Diencephalon (tissue), 1 donor: ENCODE data around the gene HPCAL4. TPM values are rescaled to one million over a fixed set of nuclear protein-coding genes. Genes with fewer than 3 reads are reported as not detected.

Source experiments
- small RNA-seq: library from RNA; depleted of rRNA; stranded (forward); fragments of <200 nt; gene quantifications from one replicate; pipeline ENCODE3, GENCODE V24; 2014
- total RNA-seq: library from RNA; depleted of rRNA; stranded (reverse); fragments of >200 nt; gene quantifications from one replicate; pipeline ENCODE4 v1.2.3, GENCODE V29; 2014

HPCAL4 gene
- 195 TPM for total RNA-seq

DNA sequence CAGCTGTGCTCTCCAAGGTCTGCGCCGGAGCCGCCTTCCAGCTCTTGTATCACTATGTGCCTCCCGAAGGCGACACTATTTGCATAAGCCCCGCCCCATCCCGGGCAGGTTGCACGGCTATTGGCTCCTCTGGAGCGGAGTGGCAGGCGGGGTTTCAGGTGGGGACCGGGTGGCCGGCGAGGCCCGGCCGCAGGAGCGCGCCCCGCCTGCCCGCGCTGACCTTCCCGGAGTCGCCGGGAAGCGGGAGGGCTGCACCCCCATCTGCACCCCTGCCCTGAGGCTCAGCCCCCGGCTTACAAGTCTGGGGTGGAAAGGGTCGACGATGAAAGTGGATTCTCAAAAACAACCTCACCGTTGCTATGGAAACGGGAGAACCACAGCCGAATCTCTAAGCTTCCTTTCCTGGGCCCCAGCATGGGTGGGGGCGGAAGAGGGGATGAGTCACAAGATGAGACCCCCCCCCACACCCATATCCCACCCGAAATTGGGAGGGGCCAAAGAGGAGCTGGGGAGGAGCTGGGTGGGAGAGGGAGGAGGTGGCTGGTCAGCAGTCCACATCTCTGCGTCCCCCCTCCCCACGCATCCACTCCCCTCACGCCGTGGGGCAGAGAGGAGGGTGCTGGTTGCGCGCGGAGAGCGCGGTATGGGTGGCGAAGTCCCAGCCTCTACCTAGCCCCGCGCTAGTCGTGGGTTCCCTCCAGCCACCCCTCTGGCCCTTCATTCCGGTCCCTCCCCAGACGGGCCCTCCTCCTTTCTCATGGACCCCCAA is at the start of gene HPCAL4:
Gene HPCAL4, minus strand, starts transcription at position 51 of the 769 bp plus-strand sequence. CDS start 6,830 bp downstream, outside the sequence.

DNA sequence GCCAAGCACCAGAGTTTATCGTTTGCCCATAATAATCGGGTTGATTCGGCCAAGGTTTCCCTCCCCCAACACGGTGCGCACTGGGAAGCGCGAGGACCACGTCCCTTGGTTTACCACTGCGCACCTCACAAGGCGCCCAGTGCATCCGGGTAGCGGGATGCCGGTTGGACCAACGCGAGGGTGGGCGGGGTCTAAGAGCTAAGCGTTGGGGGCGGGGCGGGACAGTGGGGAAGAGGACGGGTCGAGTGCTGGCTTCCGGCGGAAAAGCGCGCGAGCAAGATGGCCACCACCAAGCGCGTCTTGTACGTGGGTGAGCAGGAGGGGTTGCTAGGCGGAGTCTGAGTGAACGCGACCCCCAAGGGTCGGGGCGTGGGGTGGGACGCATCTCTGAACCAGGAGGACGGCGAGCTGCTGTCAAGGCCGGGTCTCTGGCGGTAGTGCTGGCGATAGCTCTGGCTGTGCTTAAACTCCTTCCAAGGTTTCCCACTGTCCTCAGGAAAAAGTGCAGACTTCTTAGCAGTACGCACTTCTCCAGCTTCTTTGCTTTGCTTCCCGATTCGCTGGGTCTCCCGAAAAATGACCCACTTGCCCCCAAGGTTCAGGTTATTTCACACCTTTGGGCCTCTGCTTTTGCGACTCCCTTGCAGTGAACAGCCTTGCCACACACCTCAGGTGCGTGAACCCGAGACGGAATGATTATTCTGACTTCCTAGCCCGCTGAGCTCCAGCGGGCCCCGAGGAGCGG is 47.6 kb upstream of the HPCAL4 start, which contains the start of gene PPIE:
Gene PPIE, plus strand, starts transcription at position 261 of the 745 bp plus-strand sequence. Its CDS starts 19 bp downstream, at position 280.

DNA sequence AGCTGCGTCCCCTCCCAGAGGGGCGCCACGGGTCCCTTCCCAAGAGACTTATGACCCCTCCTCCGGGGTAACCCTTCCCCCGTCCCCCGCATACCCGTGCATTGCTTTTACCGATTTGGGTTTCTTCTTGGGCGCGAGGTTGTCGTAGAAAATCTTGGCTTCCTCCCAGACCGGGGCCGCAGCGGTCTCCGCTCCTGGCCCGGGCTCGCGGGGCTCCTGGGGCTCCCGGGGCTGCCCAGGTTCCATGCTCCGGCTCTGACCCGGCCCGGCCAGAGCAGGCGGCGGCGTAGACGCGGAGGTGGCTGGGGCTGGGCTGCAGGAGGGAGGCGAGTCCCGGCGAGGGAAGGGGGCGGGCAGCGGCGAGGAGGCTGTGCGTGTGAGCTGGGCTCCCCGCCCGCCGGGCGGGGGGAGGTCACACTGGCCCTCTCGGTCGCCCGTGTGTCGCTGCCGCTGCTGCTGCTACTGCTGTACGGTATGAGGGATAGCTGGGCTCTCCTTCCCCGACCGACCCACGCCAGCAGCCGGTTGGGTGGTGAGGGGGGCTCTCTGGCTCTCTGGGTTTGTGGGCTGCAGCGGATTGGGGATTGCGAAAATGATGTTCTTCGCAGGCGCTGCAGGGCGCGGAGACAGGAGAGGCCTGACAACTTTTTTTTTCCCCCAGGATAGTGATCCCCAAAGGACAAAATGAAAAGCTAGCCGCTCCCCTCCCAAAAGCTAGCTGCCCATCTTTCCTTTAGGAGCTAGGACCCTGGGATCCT is 19.3 kb downstream of the HPCAL4 start, which contains the start of gene NT5C1A:
Gene NT5C1A, minus strand, starts transcription at position 315 of the 758 bp plus-strand sequence. Its CDS starts 69 bp downstream, at position 246.

GRCh38 chr1:39639305-39640130 is 51.7 kb downstream of the HPCAL4 start, which contains the start of gene HEYL:
HEYL (minus strand) TSS chr1:39639643; CDS start chr1:39639625, 18 bp downstream.

Small RNA genes lying within 50 kb of the gene (small RNA-seq; reads per million reads assigned to genes)
- gene RNU7-121P = not detected

Other genes starting within 250 kb of the HPCAL4 start
- gene BMP8A, start 199.8 kb downstream of the HPCAL4 start, total RNA-seq = 1.2 TPM
- 104 TPM for gene PABPC4, start 114.6 kb downstream of the HPCAL4 start, total RNA-seq
- gene HEYL, start 51.8 kb downstream of the HPCAL4 start, total RNA-seq = 1.4 TPM
- 2.3 TPM for gene NT5C1A, start 19.3 kb downstream of the HPCAL4 start, total RNA-seq
- gene PPIE, start 47.4 kb upstream of the HPCAL4 start, total RNA-seq = 24.5 TPM
- 0.46 TPM for gene OXCT2, start 79.9 kb upstream of the HPCAL4 start, total RNA-seq
- gene BMP8B, start 97.4 kb upstream of the HPCAL4 start, total RNA-seq = 1.4 TPM
- 41.3 TPM for gene TRIT1, start 192.1 kb upstream of the HPCAL4 start, total RNA-seq
- gene MYCL, start 210.5 kb upstream of the HPCAL4 start, total RNA-seq = 8.8 TPM